Tibial nerve (tissue), 4 donors: ENCODE measurements around the gene C3orf52.

Experiments
- EP300 ChIP-seq, 2 donors: sonication (generic); formaldehyde crosslinking; IDR thresholded peaks; one replicate each; pipeline ENCODE4 v1.6.1; 2017; ENCODE audit warnings: antibody characterized with exemption in 2 of 2, mild to moderate bottlenecking in 1 of 2
- POLR2A ChIP-seq, 2 donors: fragments of 450-650 bp; IDR thresholded peaks; one replicate each; pipeline ENCODE4 v1.6.1; 2017; ENCODE audit warnings: antibody characterized with exemption in 2 of 2, mild to moderate bottlenecking in 2 of 2, moderate library complexity in 2 of 2
- TF ChIP-seq, protein P1 (sequence below), 5 experiments: fragments of 200-600 bp in 3 of 5; fragments of 450-650 bp in 2 of 5; sonication (generic) in 3 of 5; IDR thresholded peaks; one replicate each; pipeline ENCODE4 v1.5.1; 2016 to 2019; ENCODE audit warnings: antibody characterized with exemption in 5 of 5, mild to moderate bottlenecking in 3 of 5, moderate library complexity in 2 of 5

DNA sequence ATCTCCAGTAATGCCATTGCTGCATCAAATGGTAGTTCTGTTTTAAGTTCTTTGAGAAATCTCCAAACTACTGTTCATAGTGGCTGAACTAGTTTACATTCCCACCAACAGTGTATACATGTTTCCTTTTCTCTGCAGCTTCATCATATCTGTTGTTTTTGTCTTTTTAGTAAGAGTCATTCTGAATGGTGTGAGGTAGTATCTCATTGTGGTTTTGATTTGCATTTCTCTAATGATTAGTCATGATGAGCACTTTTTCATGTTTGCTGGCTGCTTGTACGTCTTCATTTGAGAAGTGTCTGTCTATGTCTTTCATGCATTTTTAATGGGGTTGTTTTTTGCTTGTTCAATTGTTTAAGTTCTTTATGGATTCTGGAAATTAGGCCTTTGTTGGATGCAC, 57.1 kb downstream of the C3orf52 start:
- no peak for TF ChIP-seq POLR2A (IDR thresholded peaks at IDR 0.05)
- TF ChIP-seq, protein P1, sequence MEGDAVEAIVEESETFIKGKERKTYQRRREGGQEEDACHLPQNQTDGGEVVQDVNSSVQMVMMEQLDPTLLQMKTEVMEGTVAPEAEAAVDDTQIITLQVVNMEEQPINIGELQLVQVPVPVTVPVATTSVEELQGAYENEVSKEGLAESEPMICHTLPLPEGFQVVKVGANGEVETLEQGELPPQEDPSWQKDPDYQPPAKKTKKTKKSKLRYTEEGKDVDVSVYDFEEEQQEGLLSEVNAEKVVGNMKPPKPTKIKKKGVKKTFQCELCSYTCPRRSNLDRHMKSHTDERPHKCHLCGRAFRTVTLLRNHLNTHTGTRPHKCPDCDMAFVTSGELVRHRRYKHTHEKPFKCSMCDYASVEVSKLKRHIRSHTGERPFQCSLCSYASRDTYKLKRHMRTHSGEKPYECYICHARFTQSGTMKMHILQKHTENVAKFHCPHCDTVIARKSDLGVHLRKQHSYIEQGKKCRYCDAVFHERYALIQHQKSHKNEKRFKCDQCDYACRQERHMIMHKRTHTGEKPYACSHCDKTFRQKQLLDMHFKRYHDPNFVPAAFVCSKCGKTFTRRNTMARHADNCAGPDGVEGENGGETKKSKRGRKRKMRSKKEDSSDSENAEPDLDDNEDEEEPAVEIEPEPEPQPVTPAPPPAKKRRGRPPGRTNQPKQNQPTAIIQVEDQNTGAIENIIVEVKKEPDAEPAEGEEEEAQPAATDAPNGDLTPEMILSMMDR (IDR thresholded peaks at IDR 0.05), result no peak
- TF ChIP-seq EP300 (IDR thresholded peaks at IDR 0.05), result no peak
